Measurements from ENCODE around the gene STK32B.
"Not testable (repeated sequence)": the region's sequence is repeated elsewhere in the genome, so short reads cannot be mapped to it uniquely, and the experiment has no call there.

STK32B gene

GRCh38 chr4:5266991-5267390 lies 215.7 kb downstream of the STK32B start:
- DNase-seq (ENCODE audit: low spot score), result no peak

DNA sequence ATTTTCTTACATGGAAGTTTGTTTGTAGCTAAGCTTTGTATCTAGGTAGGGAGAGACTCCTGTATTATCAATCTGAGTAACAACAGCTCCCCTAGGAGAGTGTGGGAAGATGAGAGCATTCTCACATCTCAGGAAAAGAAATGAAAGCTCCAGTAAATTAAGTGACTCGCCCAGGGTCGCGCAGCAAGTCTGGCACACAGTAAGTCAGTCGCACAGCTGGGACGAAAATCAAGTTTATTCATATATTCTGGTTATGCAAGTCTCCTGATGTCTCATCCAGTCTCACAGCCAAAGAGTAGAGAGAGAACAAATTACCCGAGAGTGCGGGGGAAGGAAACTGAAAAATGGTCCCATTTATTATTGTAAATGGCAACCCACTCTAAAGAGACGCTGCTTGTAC lies 216.1 kb downstream of the STK32B start:
- DNase-seq (ENCODE audit: low spot score), result no peak

DNA sequence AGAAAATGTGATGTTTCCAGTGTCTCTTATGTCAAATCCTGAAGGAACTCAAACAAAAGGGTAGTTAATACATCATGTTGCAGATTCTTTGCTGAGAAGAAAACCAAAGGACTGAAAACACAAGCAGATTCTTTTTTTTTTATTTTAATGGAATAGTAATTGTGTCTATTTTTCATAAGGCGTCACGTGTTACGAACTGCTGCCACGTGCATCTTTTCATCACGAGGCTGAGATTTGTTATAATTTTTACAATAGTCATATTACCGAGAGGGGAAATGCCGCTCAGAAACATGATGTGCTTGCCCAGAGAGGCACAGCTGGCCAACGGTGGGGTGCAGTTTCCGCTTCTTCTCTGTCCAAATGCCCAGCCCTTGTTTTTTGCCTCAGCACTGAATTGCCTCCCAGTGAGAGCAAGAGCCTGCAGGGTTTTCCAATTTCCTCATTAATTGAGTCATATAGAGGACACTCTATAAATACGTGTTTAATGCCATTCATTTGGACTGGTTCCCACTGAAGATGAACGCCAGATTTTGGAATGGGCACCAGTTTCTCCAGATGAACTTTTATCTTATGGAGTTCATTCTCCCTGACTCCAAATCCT lies 225.3 kb downstream of the STK32B start:
- no peak for DNase-seq (ENCODE audit: low spot score)

DNA sequence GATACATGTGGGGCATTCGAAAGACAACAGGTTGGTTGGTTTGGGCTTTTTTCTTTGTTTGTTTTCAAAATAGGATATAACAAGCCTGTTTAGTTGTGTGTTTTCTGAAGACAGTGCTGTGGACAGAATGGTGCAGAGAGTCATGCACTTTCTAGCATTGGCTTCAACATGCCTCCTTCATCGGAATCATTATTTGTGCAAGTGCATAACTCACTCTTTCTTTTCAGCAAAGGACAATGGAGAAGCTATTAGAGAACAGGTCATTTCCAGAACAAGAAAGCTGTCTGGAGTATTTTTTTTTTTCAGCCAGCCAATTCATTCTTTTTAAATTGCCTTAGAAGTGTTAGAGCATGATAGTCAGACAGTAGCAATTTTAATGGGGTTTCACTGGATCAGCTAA lies 225.8 kb downstream of the STK32B start:
- no peak for DNase-seq (ENCODE audit: low spot score)

DNA sequence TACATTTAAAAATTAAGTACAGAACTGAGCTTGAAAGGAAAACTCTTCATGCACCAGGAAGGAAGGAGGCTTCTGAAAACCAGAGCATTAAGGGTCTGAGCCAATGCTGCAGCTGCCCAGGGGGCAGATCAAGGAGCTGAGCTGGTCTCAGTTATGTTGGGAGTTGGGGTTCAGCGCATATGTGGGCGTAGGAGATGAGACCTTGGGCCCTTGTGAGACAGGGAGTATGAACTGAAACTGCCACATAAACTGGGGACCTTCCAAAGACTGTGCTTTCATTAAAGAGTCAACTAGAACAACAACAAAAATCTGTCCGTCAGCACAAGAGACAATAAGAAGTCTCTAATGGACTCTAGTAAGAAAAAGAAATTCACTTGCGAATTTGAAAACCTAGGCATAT lies 226.9 kb downstream of the STK32B start:
- DNase-seq (ENCODE audit: low spot score), result no peak

- not testable (repeated sequence) for DNase-seq (ENCODE audit: low spot score)
These were observed 228.8 kb downstream of the STK32B start for GRCh38 chr4:5280069-5280468.

- no peak for DNase-seq (ENCODE audit: low spot score)
These were observed 229.5 kb downstream of the STK32B start for GRCh38 chr4:5280828-5281227.

DNA sequence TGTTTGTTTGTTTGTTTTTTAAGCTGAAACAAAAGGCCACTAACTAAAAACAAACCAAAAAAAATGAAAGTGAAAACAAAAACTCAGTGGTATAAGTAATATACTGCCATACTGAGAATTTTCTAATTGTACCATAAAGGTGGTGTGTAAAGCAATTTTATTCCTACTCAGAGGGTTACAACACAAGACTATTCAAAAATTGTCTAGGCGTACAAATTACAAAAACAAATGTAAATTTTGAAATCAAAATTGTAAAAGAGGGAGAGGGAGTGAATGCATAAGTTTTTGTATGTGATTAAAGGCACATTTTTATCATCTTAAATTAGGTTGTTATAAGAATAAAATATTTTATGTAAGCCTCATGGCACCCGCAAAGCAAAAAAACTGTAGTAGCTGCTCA lies 232.6 kb downstream of the STK32B start:
- DNase-seq (ENCODE audit: low spot score), result no peak

DNA sequence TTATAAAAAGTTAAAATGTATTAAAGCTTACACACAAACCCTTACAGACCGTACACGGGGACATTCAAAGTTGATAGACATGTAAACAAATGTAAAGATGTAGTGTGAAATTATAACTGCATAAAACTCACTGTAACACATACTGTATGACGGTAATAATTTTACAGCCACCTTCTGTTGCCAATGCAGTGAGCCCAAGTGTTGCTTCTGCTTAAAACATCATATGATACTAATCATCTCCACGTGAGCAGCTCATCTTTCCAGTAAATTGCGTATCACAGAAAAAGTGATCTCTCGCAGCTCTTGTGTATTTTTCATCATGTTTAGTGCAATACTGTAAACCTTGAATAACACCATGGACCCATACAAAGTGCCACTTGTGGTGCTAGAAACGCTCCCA lies 233.2 kb downstream of the STK32B start:
- DNase-seq (ENCODE audit: low spot score), result no peak

GRCh38 chr4:5292101-5292500 lies 240.8 kb downstream of the STK32B start:
- DNase-seq (ENCODE audit: low spot score), result no peak

GRCh38 chr4:5298000-5298787 lies 246.9 kb downstream of the STK32B start:
- not testable (repeated sequence) for DNase-seq (ENCODE audit: low spot score)

DNA sequence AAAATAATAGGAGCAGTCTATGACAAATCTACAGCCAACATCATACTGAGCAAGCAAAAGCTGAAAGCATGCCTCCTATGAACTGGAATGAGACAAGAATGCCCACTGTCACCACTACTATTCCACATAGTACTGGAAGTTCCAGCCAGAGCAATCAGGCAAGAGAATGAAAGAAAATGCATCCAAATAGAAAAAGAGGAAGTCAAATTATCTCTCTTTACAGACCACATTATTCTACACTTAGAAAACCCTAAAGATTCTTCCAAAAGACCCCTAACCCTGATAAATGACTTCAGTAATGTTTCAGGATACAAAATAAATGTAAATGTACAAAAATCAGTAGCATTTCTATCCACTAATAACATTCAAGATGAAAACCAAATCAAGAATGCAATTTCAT lies 249.0 kb downstream of the STK32B start:
- no peak for DNase-seq (ENCODE audit: low spot score)

- no peak for DNase-seq (ENCODE audit: low spot score)
These were observed 256.6 kb downstream of the STK32B start for GRCh38 chr4:5307928-5308327.

- no peak for DNase-seq (ENCODE audit: low spot score)
These were observed 271.0 kb downstream of the STK32B start for GRCh38 chr4:5322321-5322720.

GRCh38 chr4:5330339-5330989 lies 279.2 kb downstream of the STK32B start:
- no peak for DNase-seq (ENCODE audit: low spot score)

DNA sequence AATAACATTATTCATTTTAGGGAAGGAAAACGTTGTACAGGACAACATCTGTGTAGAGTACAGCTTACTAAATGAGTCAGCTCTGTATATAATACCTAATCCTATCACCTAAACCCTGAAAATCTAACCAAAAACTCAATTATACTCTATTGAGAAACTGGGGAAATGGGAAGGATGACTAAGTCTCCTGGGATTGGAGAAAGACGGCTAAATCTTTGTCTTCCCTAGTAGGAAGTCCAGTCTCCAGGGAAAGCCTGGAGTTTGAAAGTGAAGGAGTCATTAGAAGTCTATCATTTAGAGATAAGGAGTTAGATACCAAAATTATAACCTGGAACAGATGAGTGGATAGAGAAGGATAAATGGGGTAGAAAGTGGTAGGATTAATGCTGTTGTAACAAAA lies 286.5 kb downstream of the STK32B start:
- DNase-seq (ENCODE audit: low spot score), result no peak

- no peak for DNase-seq (ENCODE audit: low spot score)
These were observed 287.3 kb downstream of the STK32B start for GRCh38 chr4:5338531-5338930.

- no peak for DNase-seq (ENCODE audit: low spot score)
These were observed 289.7 kb downstream of the STK32B start for GRCh38 chr4:5340991-5341451.

DNA sequence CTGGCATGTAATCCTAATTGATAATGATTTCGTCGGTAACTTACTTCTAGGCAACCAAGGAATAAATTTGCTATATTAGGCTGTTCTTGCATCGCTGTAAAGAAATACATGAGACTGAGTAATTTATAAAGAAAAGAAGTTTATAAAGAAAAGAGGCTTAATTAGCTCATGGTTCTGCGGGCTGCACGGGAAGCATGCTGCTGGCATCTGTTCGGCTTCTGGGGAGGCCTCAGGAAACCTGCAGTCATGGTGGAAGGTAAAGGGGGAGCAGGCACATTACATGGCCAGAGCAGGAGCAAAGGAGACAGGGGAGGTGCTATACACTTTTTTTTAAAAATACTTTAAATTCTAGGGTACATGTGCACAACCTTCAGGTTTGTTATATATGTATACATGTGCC lies 290.2 kb downstream of the STK32B start:
- DNase-seq (ENCODE audit: low spot score), result no peak

GRCh38 chr4:5355846-5356245 lies 304.6 kb downstream of the STK32B start:
- DNase-seq (ENCODE audit: low spot score), result no peak

- DNase-seq (ENCODE audit: low spot score), result no peak
These were observed 306.6 kb downstream of the STK32B start for GRCh38 chr4:5357870-5358269.

DNA sequence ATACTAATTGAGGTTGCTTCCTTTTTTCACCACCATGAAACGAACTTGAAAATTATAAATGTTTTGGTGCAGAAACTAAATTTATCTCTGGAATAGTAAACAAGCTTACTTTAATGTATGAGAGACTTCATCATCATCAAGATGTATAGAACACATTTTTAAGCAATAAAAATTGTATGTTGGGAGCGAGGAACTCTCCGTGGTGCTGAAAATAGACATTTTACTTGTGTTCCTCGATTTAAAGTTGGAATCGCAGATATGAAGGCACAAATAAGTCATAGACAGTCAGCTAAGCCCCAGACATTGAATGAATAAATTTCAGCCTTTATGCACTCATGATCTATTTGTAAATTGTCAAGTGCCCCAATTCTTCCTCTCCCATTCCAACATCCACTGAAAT lies 310.7 kb downstream of the STK32B start:
- peak; percentile 12 for DNase-seq (ENCODE audit: low spot score)

DNA sequence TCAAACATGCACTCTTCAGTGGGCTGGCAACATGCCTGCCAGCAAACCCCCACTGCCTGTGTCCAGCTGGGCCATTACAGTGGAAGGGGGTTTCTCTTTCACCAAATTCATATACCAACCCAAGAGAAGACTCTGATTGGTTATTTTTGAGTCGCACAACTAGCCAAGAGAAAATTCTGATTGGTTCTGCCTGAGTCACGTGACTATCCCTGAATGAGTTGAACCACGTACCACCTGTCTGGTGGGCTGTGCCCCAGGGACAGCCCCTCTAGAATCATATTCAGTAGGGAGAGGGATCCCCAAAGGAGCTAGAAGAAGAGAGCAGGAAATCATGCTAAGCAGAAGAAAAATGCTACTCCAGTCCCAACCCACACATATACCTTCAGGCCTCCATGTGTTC lies 313.1 kb downstream of the STK32B start:
- DNase-seq (ENCODE audit: low spot score), result no peak

All from NAMALWA (cell line).